NCI-H345 treated with DMSO at 0.1 percent for 48 hours (cell line): ENCODE measurements around the gene KLHDC1.
"Not testable (repeated sequence)": the region's sequence is repeated elsewhere in the genome, so short reads cannot be mapped to it uniquely, and the experiment has no call there.

Experiments
- DNase-seq: peaks from one replicate; lab custom pipeline; 2025; ENCODE audit not compliant: unreplicated experiment; lab: John Stamatoyannopoulos, UW

The KLHDC1 gene

GRCh38 chr14:49781040-49781439 is 88.1 kb downstream of the KLHDC1 start:
- not testable (repeated sequence) for DNase-seq

- DNase-seq: no peak
Measured at GRCh38 chr14:49783394-49784014, 90.6 kb downstream of the KLHDC1 start.

- DNase-seq: no peak
Measured at GRCh38 chr14:49786315-49786714, 93.4 kb downstream of the KLHDC1 start.

GRCh38 chr14:49792618-49793017 is 99.7 kb downstream of the KLHDC1 start:
- no peak for DNase-seq

- DNase-seq: no peak
Measured at GRCh38 chr14:49796025-49796424, 103.1 kb downstream of the KLHDC1 start.
